ENCODE data around the gene PCDHGA12.
"Not testable (repeated sequence)": the region's sequence is repeated elsewhere in the genome, so short reads cannot be mapped to it uniquely, and the experiment has no call there.

PCDHGA12 gene

DNA sequence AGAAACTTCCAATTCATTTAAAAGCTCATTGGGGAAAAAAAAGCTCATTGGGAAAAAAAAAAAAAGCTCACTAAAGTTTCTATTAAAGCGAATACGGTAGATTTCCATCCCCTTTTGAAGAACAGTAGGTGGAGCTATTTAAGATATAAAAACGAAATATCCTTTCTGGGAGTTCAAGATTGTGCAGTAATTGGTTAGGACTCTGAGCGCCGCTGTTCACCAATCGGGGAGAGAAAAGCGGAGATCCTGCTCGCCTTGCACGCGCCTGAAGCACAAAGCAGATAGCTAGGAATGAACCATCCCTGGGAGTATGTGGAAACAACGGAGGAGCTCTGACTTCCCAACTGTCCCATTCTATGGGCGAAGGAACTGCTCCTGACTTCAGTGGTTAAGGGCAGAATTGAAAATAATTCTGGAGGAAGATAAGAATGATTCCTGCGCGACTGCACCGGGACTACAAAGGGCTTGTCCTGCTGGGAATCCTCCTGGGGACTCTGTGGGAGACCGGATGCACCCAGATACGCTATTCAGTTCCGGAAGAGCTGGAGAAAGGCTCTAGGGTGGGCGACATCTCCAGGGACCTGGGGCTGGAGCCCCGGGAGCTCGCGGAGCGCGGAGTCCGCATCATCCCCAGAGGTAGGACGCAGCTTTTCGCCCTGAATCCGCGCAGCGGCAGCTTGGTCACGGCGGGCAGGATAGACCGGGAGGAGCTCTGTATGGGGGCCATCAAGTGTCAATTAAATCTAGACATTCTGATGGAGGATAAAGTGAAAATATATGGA lies at the start of gene PCDHGA12:
Gene PCDHGA12, plus strand, starts transcription at position 176 of the 782 bp plus-strand sequence. Its CDS starts 253 bp downstream, at position 429.
- Histone ChIP-seq H3K4me1 (ENCODE audit: control insufficient read depth in 2 of 2, insufficient read depth in 2 of 2, low read length in 2 of 2) (no peaks in the 10 kb centered on the region), H3K9me3 (ENCODE audit: control insufficient read depth in 2 of 2, low read length in 2 of 2) (peaks cover 25 to 36% of the 10 kb centered on the region in 2 donors), H3K4me3 (ENCODE audit: low read length in 2 of 2) (peak within 1 kb of the TSS; percentile 15 to 57), H3K27me3 (ENCODE audit: control insufficient read depth in 2 of 2, insufficient read depth in 2 of 2, low read length in 2 of 2) (no peaks in the 10 kb centered on the region), H3K9ac (ENCODE audit: low read depth in 1 of 2, low read length in 2 of 2) (no peak within 1 kb of the TSS), H3K27ac (ENCODE audit: low read depth in 2 of 2, low read length in 2 of 2) (no peak within 1 kb of the TSS), H3K36me3 (ENCODE audit: control insufficient read depth in 2 of 2, insufficient read depth in 2 of 2, low read length in 2 of 2) (no peaks in the 10 kb centered on the region)

DNA sequence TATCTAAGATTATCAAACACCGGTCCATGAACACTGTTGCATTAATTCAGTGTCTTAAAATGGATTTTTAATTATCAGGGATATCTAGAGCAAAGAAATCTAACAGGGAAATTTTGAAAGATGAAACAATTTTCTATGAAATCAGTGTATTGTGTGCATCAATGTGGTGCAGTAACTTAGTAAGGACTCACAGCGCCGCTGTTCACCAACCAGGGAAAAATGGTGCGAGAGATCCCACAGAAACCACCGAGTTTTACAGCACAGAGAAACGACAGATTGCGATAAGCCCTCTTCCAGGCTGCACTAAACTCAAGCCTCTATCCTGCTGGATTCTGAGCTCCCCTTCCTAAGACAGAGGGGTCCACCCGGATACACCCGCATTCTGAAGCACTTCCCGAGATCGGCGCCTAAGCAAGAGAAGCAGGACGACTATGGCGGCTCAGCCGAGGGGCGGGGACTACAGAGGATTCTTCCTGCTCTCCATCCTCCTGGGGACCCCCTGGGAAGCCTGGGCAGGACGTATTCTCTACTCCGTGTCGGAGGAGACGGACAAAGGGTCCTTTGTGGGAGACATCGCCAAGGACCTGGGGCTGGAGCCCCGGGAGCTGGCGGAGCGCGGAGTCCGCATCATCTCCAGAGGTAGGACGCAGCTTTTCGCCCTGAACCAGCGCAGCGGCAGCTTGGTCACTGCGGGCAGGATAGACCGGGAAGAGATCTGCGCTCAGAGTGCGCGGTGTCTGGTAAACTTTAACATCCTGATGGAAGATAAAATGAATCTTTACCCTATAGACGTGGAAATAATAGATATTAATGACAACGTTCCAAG lies 47.6 kb upstream of the PCDHGA12 start, which contains the start of gene PCDHGA7:
Gene PCDHGA7, plus strand, starts transcription at position 274 of the 826 bp plus-strand sequence. Its CDS starts 158 bp downstream, at position 432.
- no peaks in the 10 kb centered on the region for H3K36me3 ChIP-seq (ENCODE audit: control insufficient read depth in 2 of 2, insufficient read depth in 2 of 2, low read length in 2 of 2)
- peak within 1 kb of the TSS; percentile 5 to 29 for H3K4me3 ChIP-seq (ENCODE audit: low read length in 2 of 2)
- H3K9ac ChIP-seq (ENCODE audit: low read depth in 1 of 2, low read length in 2 of 2) = no peak within 1 kb of the TSS
- H3K4me1 ChIP-seq (ENCODE audit: control insufficient read depth in 2 of 2, insufficient read depth in 2 of 2, low read length in 2 of 2) = no peaks in the 10 kb centered on the region
- no peaks in the 10 kb centered on the region for H3K27me3 ChIP-seq (ENCODE audit: control insufficient read depth in 2 of 2, insufficient read depth in 2 of 2, low read length in 2 of 2)
- peaks cover 0 to 23% of the 10 kb centered on the region in 2 donors for H3K9me3 ChIP-seq (ENCODE audit: control insufficient read depth in 2 of 2, low read length in 2 of 2)
- no peak within 1 kb of the TSS for H3K27ac ChIP-seq (ENCODE audit: low read depth in 2 of 2, low read length in 2 of 2)

- H3K4me3 ChIP-seq (ENCODE audit: low read length in 2 of 2) = no peak overlapping the region
- no peaks in the 10 kb centered on the region for H3K27me3 ChIP-seq (ENCODE audit: control insufficient read depth in 2 of 2, insufficient read depth in 2 of 2, low read length in 2 of 2)
- no peaks in the 10 kb centered on the region for H3K4me1 ChIP-seq (ENCODE audit: control insufficient read depth in 2 of 2, insufficient read depth in 2 of 2, low read length in 2 of 2)
- H3K36me3 ChIP-seq (ENCODE audit: control insufficient read depth in 2 of 2, insufficient read depth in 2 of 2, low read length in 2 of 2) = no peaks in the 10 kb centered on the region
- peaks cover 2 to 25% of the 10 kb centered on the region in 2 donors for H3K9me3 ChIP-seq (ENCODE audit: control insufficient read depth in 2 of 2, low read length in 2 of 2)
- H3K27ac ChIP-seq (ENCODE audit: low read depth in 2 of 2, low read length in 2 of 2) = no peak overlapping the region
- H3K9ac ChIP-seq (ENCODE audit: low read depth in 1 of 2, low read length in 2 of 2) = no peak overlapping the region
These were observed 47.0 kb upstream of the PCDHGA12 start for GRCh38 chr5:141383345-141383744.

GRCh38 chr5:141384471-141385267 lies 45.6 kb upstream of the PCDHGA12 start:
- no peaks in the 10 kb centered on the region for H3K36me3 ChIP-seq (ENCODE audit: control insufficient read depth in 2 of 2, insufficient read depth in 2 of 2, low read length in 2 of 2)
- H3K9me3 ChIP-seq (ENCODE audit: control insufficient read depth in 2 of 2, low read length in 2 of 2) = peaks cover 8 to 39% of the 10 kb centered on the region in 2 donors
- H3K27ac ChIP-seq (ENCODE audit: low read depth in 2 of 2, low read length in 2 of 2) = no peak overlapping the region
- no peak overlapping the region for H3K9ac ChIP-seq (ENCODE audit: low read depth in 1 of 2, low read length in 2 of 2)
- H3K27me3 ChIP-seq (ENCODE audit: control insufficient read depth in 2 of 2, insufficient read depth in 2 of 2, low read length in 2 of 2) = no peaks in the 10 kb centered on the region
- no peak overlapping the region for H3K4me3 ChIP-seq (ENCODE audit: low read length in 2 of 2)
- no peaks in the 10 kb centered on the region for H3K4me1 ChIP-seq (ENCODE audit: control insufficient read depth in 2 of 2, insufficient read depth in 2 of 2, low read length in 2 of 2)

- Histone ChIP-seq H3K9me3 (ENCODE audit: control insufficient read depth in 2 of 2, low read length in 2 of 2) (peaks cover 10 to 46% of the 10 kb centered on the region in 2 donors), H3K4me3 (ENCODE audit: low read length in 2 of 2) (peak within 1 kb of the TSS in 1 of 2 donors; percentile 29)
- not testable (repeated sequence) for H3K9ac ChIP-seq (ENCODE audit: low read depth in 1 of 2, low read length in 2 of 2); H3K27me3 ChIP-seq (ENCODE audit: control insufficient read depth in 2 of 2, insufficient read depth in 2 of 2, low read length in 2 of 2); H3K4me1 ChIP-seq (ENCODE audit: control insufficient read depth in 2 of 2, insufficient read depth in 2 of 2, low read length in 2 of 2); H3K36me3 ChIP-seq (ENCODE audit: control insufficient read depth in 2 of 2, insufficient read depth in 2 of 2, low read length in 2 of 2); H3K27ac ChIP-seq (ENCODE audit: low read depth in 2 of 2, low read length in 2 of 2)
These were observed 42.6 kb upstream of the PCDHGA12 start, which contains the start of gene PCDHGB4 for GRCh38 chr5:141387557-141388311. PCDHGB4 (plus strand) TSS chr5:141387698; CDS start chr5:141387885, 187 bp downstream.

GRCh38 chr5:141388661-141389060 lies 41.6 kb upstream of the PCDHGA12 start:
- Histone ChIP-seq H3K27ac (ENCODE audit: low read depth in 2 of 2, low read length in 2 of 2) (no peak overlapping the region), H3K27me3 (ENCODE audit: control insufficient read depth in 2 of 2, insufficient read depth in 2 of 2, low read length in 2 of 2) (no peaks in the 10 kb centered on the region), H3K4me1 (ENCODE audit: control insufficient read depth in 2 of 2, insufficient read depth in 2 of 2, low read length in 2 of 2) (no peaks in the 10 kb centered on the region), H3K4me3 (ENCODE audit: low read length in 2 of 2) (peak overlapping the region in 1 of 2 donors; percentile 29), H3K9me3 (ENCODE audit: control insufficient read depth in 2 of 2, low read length in 2 of 2) (peaks cover 10 to 48% of the 10 kb centered on the region in 2 donors), H3K9ac (ENCODE audit: low read depth in 1 of 2, low read length in 2 of 2) (no peak overlapping the region), H3K36me3 (ENCODE audit: control insufficient read depth in 2 of 2, insufficient read depth in 2 of 2, low read length in 2 of 2) (no peaks in the 10 kb centered on the region)

DNA sequence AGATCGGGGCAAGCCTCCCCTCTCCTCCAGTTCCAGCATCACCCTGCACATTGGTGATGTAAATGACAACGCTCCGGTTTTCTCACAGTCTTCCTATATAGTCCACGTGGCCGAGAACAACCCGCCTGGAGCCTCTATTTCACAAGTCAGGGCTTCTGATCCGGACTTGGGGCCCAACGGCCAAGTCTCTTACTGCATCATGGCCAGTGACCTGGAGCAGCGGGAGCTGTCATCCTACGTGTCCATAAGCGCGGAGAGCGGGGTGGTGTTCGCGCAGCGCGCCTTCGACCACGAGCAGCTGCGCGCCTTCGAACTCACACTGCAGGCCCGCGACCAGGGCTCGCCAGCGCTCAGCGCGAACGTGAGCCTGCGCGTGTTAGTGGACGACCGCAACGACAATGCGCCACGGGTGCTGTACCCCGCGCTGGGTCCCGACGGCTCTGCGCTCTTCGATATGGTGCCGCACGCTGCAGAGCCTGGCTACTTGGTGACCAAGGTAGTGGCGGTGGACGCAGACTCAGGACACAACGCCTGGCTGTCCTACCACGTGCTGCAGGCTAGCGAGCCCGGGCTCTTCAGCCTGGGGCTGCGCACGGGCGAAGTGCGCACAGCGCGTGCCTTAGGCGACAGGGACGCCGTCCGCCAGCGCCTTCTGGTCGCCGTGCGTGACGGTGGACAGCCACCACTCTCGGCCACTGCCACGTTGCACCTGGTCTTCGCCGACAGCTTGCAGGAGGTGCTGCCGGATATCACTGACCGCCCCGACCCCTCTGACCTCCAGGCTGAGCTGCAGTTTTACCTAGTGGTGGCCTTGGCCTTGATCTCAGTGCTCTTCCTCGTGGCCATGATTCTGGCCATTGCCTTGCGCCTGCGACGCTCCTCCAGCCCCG lies 40.9 kb upstream of the PCDHGA12 start:
- no peak overlapping the region for H3K27ac ChIP-seq (ENCODE audit: low read depth in 2 of 2, low read length in 2 of 2)

DNA sequence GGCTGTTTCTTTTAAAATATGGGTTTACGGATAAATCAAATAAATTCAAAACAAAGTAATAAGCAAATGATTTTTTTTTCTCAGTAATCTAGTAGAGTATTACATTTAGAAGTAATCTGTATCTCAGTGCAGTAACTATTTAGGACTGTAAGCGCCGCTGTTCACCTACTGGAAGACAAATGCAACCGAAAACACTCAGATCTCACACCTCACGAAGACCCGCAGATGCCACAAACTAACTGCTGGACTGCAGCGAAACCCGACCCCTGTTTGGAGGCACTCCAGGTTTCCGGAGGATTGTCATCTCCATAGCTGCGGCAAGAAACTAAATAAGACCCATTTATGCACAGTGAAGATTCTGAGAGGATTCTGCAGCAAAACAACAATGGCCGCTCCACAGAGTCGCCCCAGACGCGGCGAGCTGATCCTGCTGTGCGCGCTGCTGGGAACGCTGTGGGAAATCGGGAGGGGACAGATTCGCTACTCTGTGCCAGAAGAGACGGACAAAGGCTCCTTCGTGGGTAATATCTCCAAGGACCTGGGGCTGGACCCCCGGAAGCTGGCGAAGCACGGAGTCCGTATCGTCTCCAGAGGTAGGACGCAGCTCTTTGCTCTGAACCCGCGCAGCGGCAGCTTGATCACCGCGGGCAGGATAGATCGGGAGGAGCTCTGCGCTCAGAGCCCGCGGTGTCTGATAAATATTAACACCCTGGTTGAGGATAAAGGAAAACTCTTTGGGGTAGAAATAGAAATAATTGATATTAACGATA lies 37.7 kb upstream of the PCDHGA12 start, which contains the start of gene PCDHGA8:
Gene PCDHGA8, plus strand, starts transcription at position 205 of the 770 bp plus-strand sequence. Its CDS starts 181 bp downstream, at position 386.
- Histone ChIP-seq H3K27ac (ENCODE audit: low read depth in 2 of 2, low read length in 2 of 2) (no peak within 1 kb of the TSS), H3K36me3 (ENCODE audit: control insufficient read depth in 2 of 2, insufficient read depth in 2 of 2, low read length in 2 of 2) (no peaks in the 10 kb centered on the region), H3K27me3 (ENCODE audit: control insufficient read depth in 2 of 2, insufficient read depth in 2 of 2, low read length in 2 of 2) (no peaks in the 10 kb centered on the region), H3K4me1 (ENCODE audit: control insufficient read depth in 2 of 2, insufficient read depth in 2 of 2, low read length in 2 of 2) (no peaks in the 10 kb centered on the region), H3K4me3 (ENCODE audit: low read length in 2 of 2) (no peak within 1 kb of the TSS), H3K9ac (ENCODE audit: low read depth in 1 of 2, low read length in 2 of 2) (no peak within 1 kb of the TSS), H3K9me3 (ENCODE audit: control insufficient read depth in 2 of 2, low read length in 2 of 2) (peaks cover 14 to 45% of the 10 kb centered on the region in 2 donors)

More for the DNA sequence above, 40.9 kb upstream of the PCDHGA12 start:
- H3K36me3 ChIP-seq (ENCODE audit: control insufficient read depth in 2 of 2, insufficient read depth in 2 of 2, low read length in 2 of 2) = no peaks in the 10 kb centered on the region
- H3K27me3 ChIP-seq (ENCODE audit: control insufficient read depth in 2 of 2, insufficient read depth in 2 of 2, low read length in 2 of 2) = no peaks in the 10 kb centered on the region
- no peaks in the 10 kb centered on the region for H3K4me1 ChIP-seq (ENCODE audit: control insufficient read depth in 2 of 2, insufficient read depth in 2 of 2, low read length in 2 of 2)
- H3K9me3 ChIP-seq (ENCODE audit: control insufficient read depth in 2 of 2, low read length in 2 of 2) = peaks cover 10 to 48% of the 10 kb centered on the region in 2 donors
- H3K4me3 ChIP-seq (ENCODE audit: low read length in 2 of 2) = no peak overlapping the region
- no peak overlapping the region for H3K9ac ChIP-seq (ENCODE audit: low read depth in 1 of 2, low read length in 2 of 2)

Data from mucosa of rectum (tissue), 2 donors.